Measurements from ENCODE around the gene EEFSEC.

EEFSEC gene

GRCh38 chr3:128245460-128245859, 92.2 kb downstream of the EEFSEC start:
- no peak for DNase-seq

DNA sequence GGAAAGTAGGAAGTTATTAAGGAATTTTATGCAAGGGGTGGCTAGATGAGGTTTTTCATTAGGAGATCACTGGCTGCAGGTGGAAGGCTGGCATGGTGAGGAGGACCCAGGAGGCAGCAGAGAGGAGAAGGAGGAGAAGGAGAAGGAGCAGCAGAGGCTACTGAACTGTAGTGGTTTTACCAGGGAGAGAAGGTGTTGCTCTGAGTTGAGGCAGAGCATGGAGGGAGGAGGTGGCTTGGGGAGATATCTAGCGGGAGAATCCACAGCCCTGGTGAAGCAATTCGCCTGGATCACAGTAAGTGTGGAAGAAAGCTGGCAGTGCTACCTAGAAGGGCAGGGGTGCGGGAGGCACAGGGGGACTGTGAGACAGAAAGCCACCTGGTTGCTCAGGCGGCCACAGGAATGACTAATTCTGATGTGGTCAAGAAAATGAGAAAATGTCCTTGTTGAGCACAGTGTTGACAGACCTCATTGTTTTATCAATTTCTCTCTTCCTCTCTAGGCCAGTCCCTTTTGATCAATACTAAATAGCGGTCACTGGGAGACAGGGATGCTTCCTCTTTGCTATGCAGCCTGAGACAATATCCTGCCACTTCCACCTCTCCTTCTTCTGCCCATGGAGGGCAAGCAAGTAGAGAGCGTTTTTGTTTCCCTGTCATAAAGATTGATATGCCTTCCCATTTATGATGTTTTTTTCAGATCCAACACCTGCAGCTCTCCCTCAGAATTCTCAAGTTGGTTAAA, 94.6 kb downstream of the EEFSEC start:
- no peak for DNase-seq

DNA sequence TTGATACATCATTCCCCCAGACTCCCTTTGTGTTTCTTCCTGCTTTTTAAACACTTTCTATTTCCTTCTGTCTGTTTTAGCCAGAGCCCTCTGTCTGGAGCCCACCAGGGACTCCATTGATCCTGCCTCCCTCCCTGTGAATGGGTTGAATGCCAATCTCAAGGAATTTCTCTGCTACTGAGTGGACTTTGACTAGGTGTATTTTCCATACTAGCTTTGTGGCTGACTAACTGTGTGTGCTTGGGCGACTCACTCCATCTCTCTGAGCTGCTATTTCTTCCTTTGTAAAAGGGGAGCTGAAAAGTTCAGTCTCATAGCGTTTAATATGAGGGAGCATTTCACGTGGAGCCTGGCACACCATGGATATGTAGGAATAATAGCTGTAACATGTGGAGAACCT, 98.8 kb downstream of the EEFSEC start:
- no peak for DNase-seq

DNA sequence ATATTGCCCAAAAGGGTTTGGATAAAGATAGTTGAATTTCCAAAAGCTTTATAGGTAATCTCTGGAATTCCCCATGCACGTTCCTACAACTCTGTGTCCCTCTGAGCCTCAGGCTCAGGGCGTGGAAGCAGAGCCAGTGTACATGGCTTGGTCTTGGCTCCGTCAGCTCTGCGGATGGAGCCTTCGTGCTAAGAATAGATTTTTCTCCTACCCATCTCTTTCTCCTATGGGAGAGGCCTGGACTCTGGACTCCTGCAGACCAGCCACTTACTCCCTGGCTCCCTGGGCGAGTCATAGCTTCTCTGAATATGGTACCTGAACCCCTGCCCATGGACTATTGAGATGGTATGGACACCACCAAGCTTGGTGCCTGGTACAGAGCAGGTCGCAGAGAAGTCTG, 99.9 kb downstream of the EEFSEC start:
- no peak for DNase-seq

DNA sequence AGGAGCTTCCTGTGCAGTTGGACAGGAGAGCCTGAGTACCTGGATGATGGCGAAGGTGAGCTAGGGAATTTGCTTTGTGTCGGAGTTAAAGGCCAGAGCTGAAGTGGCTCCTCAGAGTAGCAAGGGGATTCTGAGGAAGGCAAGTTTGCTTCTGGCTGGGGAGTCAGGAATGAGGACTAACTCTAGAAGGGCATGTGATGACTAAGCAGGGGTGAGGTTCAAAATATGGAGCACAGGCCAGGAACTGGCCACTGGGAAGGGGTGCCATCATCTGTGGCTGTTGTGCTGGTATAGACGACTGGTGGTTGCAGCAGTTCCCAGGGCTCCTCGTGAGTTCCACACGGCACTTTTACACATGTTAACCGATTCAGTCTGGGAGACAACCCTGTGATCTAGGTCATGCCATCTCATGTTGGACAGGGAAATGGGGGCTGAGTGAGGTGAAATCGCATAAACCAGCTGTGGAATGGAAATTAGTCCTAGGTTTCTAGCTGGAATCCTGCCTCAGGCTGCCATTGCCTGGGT, 100.8 kb downstream of the EEFSEC start:
- DNase-seq, result no peak

DNA sequence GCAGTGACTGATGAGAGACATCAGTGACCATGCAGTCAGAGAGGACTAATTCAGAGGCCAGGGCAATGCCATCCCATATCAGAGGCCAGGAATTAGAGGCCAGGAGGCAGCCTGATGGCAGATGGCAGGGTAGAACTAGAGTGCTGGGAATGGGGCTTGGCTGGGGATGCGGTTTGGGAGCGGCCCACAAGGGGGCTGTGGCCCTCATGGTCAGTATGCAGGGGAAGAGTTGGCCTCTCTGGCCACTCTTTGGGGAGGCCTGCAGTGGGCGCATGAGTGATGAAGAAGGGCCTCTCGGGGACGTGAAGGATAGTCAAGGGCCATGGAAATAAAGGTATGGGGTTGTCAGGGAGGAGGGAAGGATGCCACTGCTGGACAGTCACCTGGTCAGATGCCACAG, 101.7 kb downstream of the EEFSEC start:
- DNase-seq, result no peak

- no peak for DNase-seq
These were observed 102.8 kb downstream of the EEFSEC start for GRCh38 chr3:128256131-128256530.

GRCh38 chr3:128257632-128258031, 104.4 kb downstream of the EEFSEC start:
- no peak for DNase-seq

DNA sequence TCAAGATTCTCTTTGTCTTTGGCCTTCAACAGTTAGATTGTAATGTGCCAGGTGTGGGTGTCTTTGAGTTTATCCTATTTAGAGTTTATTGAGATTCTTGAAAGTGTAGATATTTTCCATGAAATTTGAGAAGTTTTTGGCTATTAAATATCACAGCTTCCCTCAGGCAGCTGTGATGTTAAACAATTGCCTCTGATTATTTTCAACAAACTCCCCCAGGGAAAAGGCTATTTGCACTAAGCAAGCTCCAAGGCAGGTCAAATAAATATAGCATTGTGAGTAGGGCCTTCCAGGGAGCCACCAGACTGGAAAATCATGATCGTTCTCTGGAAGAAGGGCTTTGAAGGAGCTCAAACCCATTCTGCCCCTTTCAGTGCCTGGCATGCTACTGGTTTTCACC, 107.0 kb downstream of the EEFSEC start:
- DNase-seq, result no peak

DNA sequence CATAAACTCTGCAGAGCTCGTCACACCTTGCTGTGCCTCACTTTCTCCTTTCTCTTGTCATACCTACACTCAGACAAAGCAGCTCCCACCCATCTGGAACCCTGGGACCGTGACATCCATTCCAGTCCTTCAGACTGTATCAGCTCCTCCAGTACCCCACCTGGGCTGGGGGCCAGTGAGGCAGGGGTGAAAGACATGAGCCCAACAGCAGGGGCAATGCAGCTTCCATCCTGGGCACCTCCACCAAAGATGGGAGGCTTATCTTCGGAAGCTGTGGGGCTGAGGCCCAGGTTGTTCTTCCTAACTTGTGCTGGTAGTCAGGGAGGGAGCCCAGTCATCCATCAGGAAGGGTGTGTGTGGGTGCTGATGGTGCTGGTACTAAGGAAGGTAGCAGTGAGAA, 109.2 kb downstream of the EEFSEC start:
- no peak for DNase-seq

DNA sequence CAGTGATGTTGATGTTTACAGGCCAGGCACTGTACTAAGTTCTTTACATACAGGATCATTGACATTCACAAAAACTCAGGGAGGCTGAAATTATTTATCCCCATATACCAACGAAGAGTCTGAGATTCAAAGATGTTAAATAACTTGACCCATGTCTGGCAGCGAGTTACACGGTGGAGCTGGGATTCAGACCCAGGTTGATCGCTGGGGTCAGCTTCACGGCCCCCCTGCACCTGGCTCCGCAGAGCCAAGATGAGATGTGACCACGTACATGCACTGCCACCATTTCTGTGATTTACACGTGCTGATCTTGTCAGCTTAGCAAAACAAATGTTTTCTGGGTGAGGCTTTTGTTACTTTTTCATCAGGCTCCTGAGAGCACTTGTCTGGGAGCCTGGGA, 109.8 kb downstream of the EEFSEC start:
- no peak for DNase-seq

GRCh38 chr3:128263946-128264345, 110.7 kb downstream of the EEFSEC start:
- no peak for DNase-seq

DNA sequence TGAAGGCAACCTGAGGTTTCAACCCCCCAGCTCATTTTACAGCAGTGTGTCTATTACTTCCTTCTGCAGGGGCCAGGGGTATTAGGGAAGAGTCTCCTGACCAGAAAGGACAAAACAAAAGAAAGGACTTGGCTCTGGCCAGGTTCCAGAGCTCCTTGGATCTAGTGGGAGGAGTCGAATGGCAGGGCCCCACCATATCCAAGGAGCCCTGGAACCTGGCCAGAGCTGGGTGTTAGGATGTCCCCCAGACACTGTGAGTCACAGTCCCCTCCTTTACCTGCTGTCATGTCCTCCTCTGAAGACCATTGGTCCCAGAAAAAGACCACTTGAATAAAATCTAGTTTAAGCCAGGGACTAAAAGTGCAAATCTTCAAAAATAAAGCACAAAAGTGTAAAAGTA, 113.2 kb downstream of the EEFSEC start:
- DNase-seq, result no peak

DNA sequence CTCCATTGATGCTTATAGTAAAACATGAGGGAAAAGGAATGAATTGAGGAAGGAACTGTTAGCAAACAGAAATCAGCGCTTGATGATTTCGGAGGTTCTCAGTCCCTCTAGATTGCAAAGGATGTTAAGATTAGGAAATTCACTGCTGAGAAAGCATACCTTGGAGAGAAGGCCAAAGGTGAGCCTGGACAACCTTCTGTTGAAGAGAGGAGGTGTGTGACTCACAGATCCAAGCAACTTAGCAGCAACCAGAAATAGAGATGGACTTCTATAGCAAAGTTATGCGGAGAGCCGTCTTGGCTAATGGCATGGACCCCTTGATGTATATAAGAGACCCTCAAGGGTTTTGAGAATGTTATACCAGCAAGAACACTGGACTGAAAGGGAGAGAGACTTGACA, 114.3 kb downstream of the EEFSEC start:
- DNase-seq, result peak; percentile 24

GRCh38 chr3:128269006-128269775, 115.9 kb downstream of the EEFSEC start:
- DNase-seq, result peak; percentile 35

DNA sequence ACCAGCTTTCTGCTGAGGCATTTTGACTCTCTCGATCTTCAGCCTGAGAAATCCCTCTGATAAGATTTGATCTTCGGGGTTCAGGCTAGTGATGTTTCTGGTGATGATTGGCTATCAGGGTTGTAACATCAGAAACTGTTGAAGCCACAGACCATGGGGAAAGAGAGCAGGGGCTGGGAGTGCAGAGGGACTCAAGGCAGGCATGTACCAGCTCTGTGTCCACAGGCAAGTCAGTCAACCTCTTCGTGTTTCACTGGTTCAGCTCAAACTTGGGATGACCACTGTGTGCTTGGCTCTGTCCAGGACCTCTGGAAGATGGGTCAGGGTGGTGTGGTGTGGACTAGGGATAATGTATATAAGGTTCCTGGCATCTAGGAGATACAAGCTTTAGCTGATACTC, 116.5 kb downstream of the EEFSEC start:
- DNase-seq, result peak; percentile 30

DNA sequence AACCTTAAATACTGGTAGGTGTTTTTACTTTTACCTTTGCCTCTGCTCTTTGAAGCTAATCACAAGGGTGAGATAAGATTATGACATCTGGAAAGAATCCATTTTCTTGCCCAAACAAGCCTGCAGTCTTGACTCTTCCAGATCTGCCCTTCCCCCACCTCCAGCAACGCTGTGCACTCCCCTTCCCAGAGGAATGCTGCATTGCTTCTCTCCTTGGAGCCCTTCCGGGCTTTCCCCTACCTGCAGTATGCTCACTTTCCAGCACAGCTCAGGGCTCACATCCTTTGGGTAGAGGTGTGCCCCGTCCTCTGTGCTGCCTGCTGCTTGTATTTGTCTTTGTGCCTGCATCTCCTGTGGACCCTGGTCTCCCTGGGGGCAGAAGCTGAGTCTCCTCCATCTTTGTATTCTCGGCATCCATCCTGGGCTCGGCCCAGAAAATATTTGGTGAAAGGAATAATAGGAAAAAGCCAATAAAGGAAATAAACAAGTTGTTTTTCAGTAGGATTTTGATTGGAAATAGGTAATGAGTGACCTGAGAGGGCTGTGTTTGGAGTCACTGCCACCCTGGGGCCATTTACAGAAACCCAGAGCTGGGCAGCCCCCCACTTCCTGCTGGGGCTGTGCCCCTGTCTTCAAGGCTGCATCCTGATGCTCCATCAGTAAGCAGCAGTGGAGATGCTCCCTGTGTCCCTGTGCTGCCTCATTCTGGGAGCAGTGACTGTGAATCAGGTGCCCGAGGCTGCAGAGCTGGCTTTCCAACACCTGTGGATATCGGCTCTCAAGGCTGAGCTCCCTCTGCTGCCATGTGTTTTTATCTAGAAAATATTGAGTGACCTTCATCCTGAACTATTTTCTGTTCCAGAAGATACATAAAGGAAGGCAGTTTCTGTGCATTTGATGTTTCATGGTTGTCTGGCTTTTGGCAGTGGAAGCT, 117.5 kb downstream of the EEFSEC start:
- peak; percentile 41 for DNase-seq

- DNase-seq, result peak; percentile 26
These were observed 118.5 kb downstream of the EEFSEC start for GRCh38 chr3:128271536-128272332.

DNA sequence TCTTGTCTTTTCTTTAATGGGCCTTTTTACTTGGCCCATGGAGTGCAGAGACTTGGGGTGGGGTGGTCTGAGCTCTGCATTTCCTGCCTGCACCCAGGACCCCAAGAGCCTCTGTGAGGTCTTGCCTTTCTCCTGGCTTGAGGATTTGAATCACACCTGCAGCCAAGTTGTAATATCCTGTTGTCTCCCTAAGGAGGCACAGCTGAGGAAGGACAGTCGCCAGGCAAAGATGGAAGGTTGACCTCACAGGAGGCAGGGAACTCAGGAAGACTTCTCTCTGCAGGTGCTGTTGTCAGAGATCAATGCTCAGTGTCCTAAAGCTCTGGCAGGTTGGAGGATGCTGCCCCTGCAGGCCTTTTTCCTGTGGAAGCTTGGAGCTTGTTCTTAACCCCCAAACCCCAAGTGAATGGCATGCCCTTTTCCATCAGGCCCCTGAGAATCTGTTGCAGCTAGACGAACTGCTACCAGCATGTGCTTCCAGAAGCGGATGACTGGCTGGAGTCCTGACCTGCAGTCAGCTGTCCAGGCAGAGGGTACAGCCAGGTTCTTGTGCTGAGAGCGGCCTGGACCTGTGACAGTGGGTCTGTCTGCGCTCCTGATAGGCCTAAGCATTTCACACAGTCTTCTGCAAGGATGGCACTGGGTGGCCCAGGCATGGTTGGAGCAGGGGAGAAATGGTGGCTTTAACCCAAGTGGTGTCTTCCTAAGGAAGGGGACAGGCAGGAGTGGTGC, 120.0 kb downstream of the EEFSEC start:
- peak; percentile 42 for DNase-seq

- DNase-seq, result no peak
These were observed 120.7 kb downstream of the EEFSEC start for GRCh38 chr3:128273841-128274573.

GRCh38 chr3:128274837-128275236, 121.6 kb downstream of the EEFSEC start:
- no peak for DNase-seq

Data from activated CD8-positive, alpha-beta memory T cell treated with anti-CD3 and anti-CD28 coated beads for 24 hours (primary cell).